PFSK-1 (cell line): ENCODE results near the gene FMNL3.

Source experiments
- FOXP2 ChIP-seq: optimal IDR thresholded peaks from 2 replicates; pipeline ENCODE3; 2011; ENCODE audit warnings: borderline replicate concordance, control low read depth, inconsistent platforms; ENCODE audit not compliant: insufficient read depth; ENCODE audit errors: extremely low read length, extremely low read depth
- POLR2AphosphoS5 ChIP-seq: IDR thresholded peaks from 2 replicates; pipeline ENCODE4 v1.6.1; 2012; ENCODE audit warnings: low read depth, mild to moderate bottlenecking, control low read depth, low read length, moderate library complexity
- REST ChIP-seq, 2 experiments: IDR thresholded peaks; 2 replicates each; pipeline versions ENCODE4 v1.6.1 to v1.8.0; 2011 to 2012; ENCODE audit warnings: low read depth in 2 of 2, low read length in 2 of 2, control low read depth in 1 of 2, inconsistent platforms in 1 of 2, mild to moderate bottlenecking in 1 of 2, moderate library complexity in 1 of 2; ENCODE audit not compliant: insufficient read depth in 1 of 2
- SIN3A ChIP-seq: IDR thresholded peaks from 2 replicates; pipeline ENCODE4 v1.6.1; 2012; ENCODE audit warnings: mild to moderate bottlenecking, low read length, moderate library complexity, borderline replicate concordance; ENCODE audit not compliant: insufficient read depth
- TAF1 ChIP-seq: IDR thresholded peaks from 2 replicates; pipeline ENCODE4 v1.6.1; 2012; ENCODE audit warnings: low read length, control low read depth, borderline replicate concordance; ENCODE audit not compliant: insufficient read depth

Gene FMNL3

DNA sequence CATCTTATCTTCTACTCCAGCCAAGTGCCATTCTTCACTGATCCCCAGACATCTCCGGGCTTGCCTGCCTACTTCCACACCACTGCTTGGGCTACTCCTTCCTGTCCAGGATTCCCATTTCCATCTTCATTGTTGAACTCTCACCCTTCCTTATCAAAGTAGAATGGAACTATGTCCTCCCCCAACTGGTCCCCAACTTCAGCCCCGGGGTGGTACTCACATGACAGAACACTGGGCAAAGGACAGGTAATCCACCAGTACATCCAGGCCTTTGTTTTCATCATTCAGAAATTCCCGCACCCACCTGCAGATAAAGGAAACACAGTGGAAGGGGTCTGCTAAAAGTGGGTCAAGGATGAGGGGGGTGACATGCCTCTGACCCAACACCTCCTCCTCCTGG is 45.5 kb downstream of the FMNL3 start:
- TF ChIP-seq TAF1 (no peak), FOXP2 (no peak), REST (IDR thresholded peaks at IDR 0.05; ENCODE audit: insufficient read depth in 1 of 2, low read depth in 2 of 2, low read length in 2 of 2) (no peak), POLR2AphosphoS5 (no peak), SIN3A (no peak)

DNA sequence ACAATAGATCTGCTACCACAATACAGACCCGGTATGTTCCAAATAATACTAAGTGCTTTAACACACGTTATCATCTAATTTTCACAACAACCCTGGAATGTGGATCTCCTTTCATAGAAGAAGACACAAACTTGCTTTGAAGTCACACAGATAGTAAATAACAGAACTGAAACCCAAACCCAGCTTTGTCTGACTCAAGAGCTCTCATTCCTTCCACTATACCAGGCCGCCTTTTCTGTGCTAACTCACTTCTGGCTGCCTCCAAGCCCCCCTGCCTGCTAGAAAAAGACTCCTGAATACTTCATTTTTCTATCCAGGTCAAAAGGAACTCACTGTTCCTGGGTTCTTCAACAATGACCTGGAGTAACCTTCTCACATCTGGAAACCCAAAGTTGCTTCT is 46.0 kb downstream of the FMNL3 start:
- no peak for TF ChIP-seq TAF1

GRCh38 chr12:49659753-49660152 is 47.5 kb downstream of the FMNL3 start:
- TF ChIP-seq POLR2AphosphoS5: no peak
- no peak for TF ChIP-seq SIN3A
- no peak for TF ChIP-seq TAF1
- no peak for TF ChIP-seq FOXP2
- no peak for TF ChIP-seq REST (IDR thresholded peaks at IDR 0.05; ENCODE audit: insufficient read depth in 1 of 2, low read depth in 2 of 2, low read length in 2 of 2)

- TF ChIP-seq POLR2AphosphoS5 (no peak), REST (IDR thresholded peaks at IDR 0.05; ENCODE audit: insufficient read depth in 1 of 2, low read depth in 2 of 2, low read length in 2 of 2) (no peak), FOXP2 (no peak), TAF1 (no peak), SIN3A (no peak)
These were observed 48.9 kb downstream of the FMNL3 start for GRCh38 chr12:49658276-49658675.

DNA sequence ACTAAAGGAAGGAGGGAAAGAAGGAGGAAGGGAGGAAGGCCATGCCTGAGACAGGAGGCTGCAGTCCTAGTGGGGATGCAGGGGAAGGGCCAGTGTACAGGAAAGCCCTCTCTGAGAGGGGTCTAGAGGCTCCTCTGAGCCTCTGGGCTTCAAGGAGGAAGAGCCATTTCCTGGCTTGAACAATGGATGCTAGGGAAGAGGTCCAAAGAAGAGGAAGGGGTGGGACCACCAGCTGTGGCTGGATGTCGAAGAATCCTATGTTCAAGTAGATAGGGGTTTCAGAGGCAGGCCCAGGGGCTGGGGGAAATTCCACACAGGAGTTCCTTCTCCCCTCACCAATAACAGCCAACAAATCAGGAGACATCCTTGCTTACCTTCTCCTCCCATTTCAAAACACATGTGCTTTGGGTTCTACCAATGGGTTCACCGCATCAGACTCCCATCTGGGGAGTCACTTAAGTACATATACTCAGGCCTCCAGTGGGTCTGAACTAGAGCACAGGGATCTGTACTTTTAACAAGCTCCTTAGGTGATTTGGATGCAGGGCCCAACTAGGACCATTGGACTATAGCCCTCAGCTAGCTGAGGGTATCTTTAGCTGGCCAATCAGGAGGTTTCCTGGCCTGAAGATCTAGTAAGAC is 51.5 kb downstream of the FMNL3 start:
- TF ChIP-seq REST (IDR thresholded peaks at IDR 0.05; ENCODE audit: insufficient read depth in 1 of 2, low read depth in 2 of 2, low read length in 2 of 2) (no peak), TAF1 (no peak), POLR2AphosphoS5 (no peak), FOXP2 (no peak), SIN3A (no peak)
